Astrocyte (in vitro differentiated cells and primary cell): ENCODE measurements around the gene CDK14. TPM values are rescaled to one million over a fixed set of nuclear protein-coding genes. Genes with fewer than 3 reads are reported as not detected.
"Not testable (repeated sequence)": the region's sequence is repeated elsewhere in the genome, so short reads cannot be mapped to it uniquely, and the experiment has no call there.

ENCODE experiments used
- DNase-seq: peaks from one replicate; pipeline ENCODE4 v3.0.0-alpha.2; 2010; ENCODE audit warnings: low read depth
- FAIRE-seq: peaks from 2 replicates; lab custom pipeline; 2011; peaks lifted over from hg19 to GRCh38; lab: Jason Lieb, UNC
- H2AFZ ChIP-seq: 2 replicates; pipeline ENCODE4 v1.6.0; 2012; ENCODE audit warnings: low read depth, low read length, inconsistent platforms
- H3K27ac ChIP-seq: 2 replicates; pipeline ENCODE4 v1.5.1; 2011; ENCODE audit warnings: low read depth, low read length, inconsistent platforms
- H3K27me3 ChIP-seq: 2 replicates; pipeline ENCODE4 v1.6.0; 2011; ENCODE audit warnings: low read length, inconsistent platforms; ENCODE audit not compliant: insufficient read depth
- H3K36me3 ChIP-seq: 2 replicates; pipeline ENCODE4 v1.5.1; 2011; ENCODE audit warnings: low read length, inconsistent platforms; ENCODE audit not compliant: insufficient read depth
- H3K4me1 ChIP-seq: 2 replicates; pipeline ENCODE4 v1.5.1; 2011; ENCODE audit warnings: low read length, inconsistent platforms; ENCODE audit not compliant: insufficient read depth
- H3K4me2 ChIP-seq: 2 replicates; pipeline ENCODE4 v1.6.0; 2012; ENCODE audit warnings: low read length, inconsistent platforms
- H3K4me3 ChIP-seq: 2 replicates; pipeline ENCODE4 v1.5.1; 2011; ENCODE audit warnings: low read depth, mild to moderate bottlenecking, low read length, inconsistent platforms; ENCODE audit not compliant: insufficient read depth
- H3K79me2 ChIP-seq: 2 replicates; pipeline ENCODE4 v1.6.0; 2012; ENCODE audit warnings: mild to moderate bottlenecking, low read length, inconsistent platforms; ENCODE audit not compliant: insufficient read depth
- H3K9ac ChIP-seq: 2 replicates; pipeline ENCODE4 v1.6.0; 2012; ENCODE audit warnings: mild to moderate bottlenecking, low read length, inconsistent platforms
- H3K9me3 ChIP-seq: 2 replicates; pipeline ENCODE4 v1.5.1; 2012; ENCODE audit warnings: low read depth, mild to moderate bottlenecking, low read length, inconsistent platforms; ENCODE audit not compliant: insufficient read depth
- H4K20me1 ChIP-seq: 2 replicates; pipeline ENCODE4 v1.6.0; 2012; ENCODE audit warnings: low read length, inconsistent platforms; ENCODE audit not compliant: insufficient read depth
- H3K27ac Mint-ChIP-seq: one replicate; pipeline ENCODE4 v1.8.0; 2021; ENCODE audit warnings: mild to moderate bottlenecking, mixed read lengths; ENCODE audit not compliant: unreplicated experiment
- H3K27me3 Mint-ChIP-seq: one replicate; pipeline ENCODE4 v1.8.0; 2021; ENCODE audit warnings: low read depth, mixed read lengths; ENCODE audit not compliant: unreplicated experiment
- H3K36me3 Mint-ChIP-seq: one replicate; pipeline ENCODE4 v1.8.0; 2021; ENCODE audit warnings: low read depth, mixed read lengths; ENCODE audit not compliant: unreplicated experiment
- H3K4me1 Mint-ChIP-seq: one replicate; pipeline ENCODE4 v1.8.0; 2021; ENCODE audit warnings: low read depth, mixed read lengths; ENCODE audit not compliant: unreplicated experiment
- H3K4me3 Mint-ChIP-seq: one replicate; pipeline ENCODE4 v1.8.0; 2021; ENCODE audit warnings: mild to moderate bottlenecking, moderate library complexity, mixed read lengths; ENCODE audit not compliant: unreplicated experiment
- H3K9me3 Mint-ChIP-seq: one replicate; pipeline ENCODE4 v1.8.0; 2021; ENCODE audit warnings: mild to moderate bottlenecking, mixed read lengths; ENCODE audit not compliant: unreplicated experiment
- CTCF ChIP-seq: IDR thresholded peaks from 2 replicates; pipeline ENCODE4 v1.5.1; 2011; ENCODE audit warnings: low read depth, mild to moderate bottlenecking, inconsistent platforms, low read length, moderate library complexity; ENCODE audit not compliant: insufficient read depth
- EZH2 ChIP-seq: IDR thresholded peaks from 2 replicates; pipeline ENCODE4 v1.6.1; 2012; ENCODE audit warnings: mild to moderate bottlenecking, low read length, inconsistent platforms; ENCODE audit not compliant: insufficient read depth
- total RNA-seq: library from RNA; stranded (reverse); gene quantifications from 2 replicates; pipeline ENCODE4 v1.2.1, GENCODE V29; 2021

The CDK14 gene
- total RNA-seq, 1 donor from 2014 or later = 30.2 TPM

GRCh38 chr7:90920336-90920735 lies 324.2 kb downstream of the CDK14 start:
- Mint-ChIP-seq H3K4me1 (no peaks in the 10 kb centered on the region), H3K27ac (no peak overlapping the region), H3K36me3 (peaks cover 2% of the 10 kb centered on the region), H3K27me3 (no peaks in the 10 kb centered on the region), H3K9me3 (no peaks in the 10 kb centered on the region), H3K4me3 (no peak overlapping the region)
- no peak overlapping the region for H3K9ac ChIP-seq
- no peak overlapping the region for H3K27ac ChIP-seq
- H4K20me1 ChIP-seq = no peaks in the 10 kb centered on the region
- H3K4me3 ChIP-seq = no peak overlapping the region
- DNase-seq (no peak), FAIRE-seq (no peak)
- no peaks in the 10 kb centered on the region for H3K4me1 ChIP-seq
- H3K27me3 ChIP-seq = no peaks in the 10 kb centered on the region
- peaks cover 4% of the 10 kb centered on the region for H3K36me3 ChIP-seq
- no peak overlapping the region for H2AFZ ChIP-seq
- H3K9me3 ChIP-seq = no peaks in the 10 kb centered on the region
- H3K4me2 ChIP-seq = no peak overlapping the region
- TF ChIP-seq EZH2 (no peak), CTCF (no peak)
- no peaks in the 10 kb centered on the region for H3K79me2 ChIP-seq

GRCh38 chr7:90923541-90923997 lies 327.4 kb downstream of the CDK14 start:
- no peaks in the 10 kb centered on the region for H3K36me3 Mint-ChIP-seq
- no peak overlapping the region for H3K27ac Mint-ChIP-seq
- Histone ChIP-seq H3K4me1 (no peaks in the 10 kb centered on the region), H3K79me2 (no peaks in the 10 kb centered on the region), H3K4me3 (no peak overlapping the region), H3K27me3 (no peaks in the 10 kb centered on the region), H3K27ac (no peak overlapping the region), H3K4me2 (no peak overlapping the region), H3K36me3 (no peaks in the 10 kb centered on the region), H2AFZ (no peak overlapping the region), H3K9me3 (no peaks in the 10 kb centered on the region), H3K9ac (no peak overlapping the region), H4K20me1 (no peaks in the 10 kb centered on the region)
- DNase-seq = no peak
- H3K27me3 Mint-ChIP-seq = no peaks in the 10 kb centered on the region
- H3K9me3 Mint-ChIP-seq = peaks cover 3% of the 10 kb centered on the region
- H3K4me1 Mint-ChIP-seq = no peaks in the 10 kb centered on the region
- FAIRE-seq = no peak
- TF ChIP-seq CTCF (no peak), EZH2 (no peak)
- H3K4me3 Mint-ChIP-seq = no peak overlapping the region

- H3K27ac ChIP-seq, H3K4me3 ChIP-seq, H3K9me3 Mint-ChIP-seq, H3K36me3 Mint-ChIP-seq, H3K4me1 Mint-ChIP-seq, H3K9me3 ChIP-seq, H3K4me3 Mint-ChIP-seq, FAIRE-seq, H3K27me3 ChIP-seq, H3K36me3 ChIP-seq, H3K4me1 ChIP-seq, DNase-seq, H4K20me1 ChIP-seq, H3K9ac ChIP-seq, H3K79me2 ChIP-seq, H3K4me2 ChIP-seq, H3K27ac Mint-ChIP-seq, H2AFZ ChIP-seq, H3K27me3 Mint-ChIP-seq: not testable (repeated sequence)
Measured at GRCh38 chr7:90928700-90929424, 332.7 kb downstream of the CDK14 start.
